ENCODE measurements around the gene EPS8L2.
A peak's percentile ranks its signal among the peaks of the same experiment; 100 is the strongest.

Gene EPS8L2

GRCh38 chr11:763073-763463 is 57.0 kb downstream of the EPS8L2 start:
- no peak for DNase-seq

GRCh38 chr11:763549-764321 is 57.7 kb downstream of the EPS8L2 start:
- DNase-seq: no peak

- no peak for DNase-seq
Observed at GRCh38 chr11:764322-765024, 58.4 kb downstream of the EPS8L2 start.

GRCh38 chr11:765025-765801 is 59.2 kb downstream of the EPS8L2 start:
- peak in 2 of 4 experiments; percentile 46 to 61 for DNase-seq

GRCh38 chr11:765802-766091 is 59.7 kb downstream of the EPS8L2 start:
- DNase-seq: no peak

- no peak for DNase-seq
Observed at GRCh38 chr11:766106-766935, 60.3 kb downstream of the EPS8L2 start.

GRCh38 chr11:766936-767210 is 60.8 kb downstream of the EPS8L2 start:
- DNase-seq: no peak

- no peak for DNase-seq
Observed at GRCh38 chr11:767238-767637, 61.2 kb downstream of the EPS8L2 start.

GRCh38 chr11:769887-770641 is 64.0 kb downstream of the EPS8L2 start:
- no peak for DNase-seq

GRCh38 chr11:770642-771616 is 64.9 kb downstream of the EPS8L2 start:
- no peak for DNase-seq

GRCh38 chr11:771617-772204 is 65.7 kb downstream of the EPS8L2 start:
- DNase-seq: no peak

- no peak for DNase-seq
Observed at GRCh38 chr11:772429-773390, 66.7 kb downstream of the EPS8L2 start.

- no peak for DNase-seq
Observed at GRCh38 chr11:773425-773824, 67.4 kb downstream of the EPS8L2 start.

GRCh38 chr11:773830-774229 is 67.8 kb downstream of the EPS8L2 start:
- DNase-seq: no peak

GRCh38 chr11:774873-775592 is 69.0 kb downstream of the EPS8L2 start:
- no peak for DNase-seq

GRCh38 chr11:776263-776560 is 70.2 kb downstream of the EPS8L2 start:
- no peak for DNase-seq

GRCh38 chr11:776561-777287 is 70.7 kb downstream of the EPS8L2 start:
- DNase-seq: no peak
